ENCODE measurements around the gene CTDSPL.

The CTDSPL gene

DNA sequence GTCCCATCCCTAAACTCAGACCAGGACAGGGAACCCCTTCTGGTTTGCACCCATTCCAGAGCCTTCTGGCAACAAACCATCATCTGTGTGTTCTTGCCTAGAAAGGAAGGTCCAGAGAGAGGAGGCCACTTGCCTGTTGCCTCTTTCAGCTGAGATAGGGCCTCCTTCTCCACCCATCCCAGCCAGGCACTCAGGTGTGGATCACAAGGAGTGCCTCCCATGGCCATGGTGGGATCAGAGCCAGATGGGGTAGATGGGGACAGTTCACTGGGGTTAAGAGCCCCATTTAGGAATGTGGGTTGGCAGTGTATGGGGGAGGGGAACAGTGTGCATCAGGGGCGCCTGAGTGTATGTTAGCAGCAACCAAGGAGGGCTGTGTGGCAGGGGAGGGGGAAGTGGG is 8.9 kb upstream of the CTDSPL start:
- DNase-seq (ENCODE audit: insufficient read length, low spot score): no peak
- FAIRE-seq: no peak

DNA sequence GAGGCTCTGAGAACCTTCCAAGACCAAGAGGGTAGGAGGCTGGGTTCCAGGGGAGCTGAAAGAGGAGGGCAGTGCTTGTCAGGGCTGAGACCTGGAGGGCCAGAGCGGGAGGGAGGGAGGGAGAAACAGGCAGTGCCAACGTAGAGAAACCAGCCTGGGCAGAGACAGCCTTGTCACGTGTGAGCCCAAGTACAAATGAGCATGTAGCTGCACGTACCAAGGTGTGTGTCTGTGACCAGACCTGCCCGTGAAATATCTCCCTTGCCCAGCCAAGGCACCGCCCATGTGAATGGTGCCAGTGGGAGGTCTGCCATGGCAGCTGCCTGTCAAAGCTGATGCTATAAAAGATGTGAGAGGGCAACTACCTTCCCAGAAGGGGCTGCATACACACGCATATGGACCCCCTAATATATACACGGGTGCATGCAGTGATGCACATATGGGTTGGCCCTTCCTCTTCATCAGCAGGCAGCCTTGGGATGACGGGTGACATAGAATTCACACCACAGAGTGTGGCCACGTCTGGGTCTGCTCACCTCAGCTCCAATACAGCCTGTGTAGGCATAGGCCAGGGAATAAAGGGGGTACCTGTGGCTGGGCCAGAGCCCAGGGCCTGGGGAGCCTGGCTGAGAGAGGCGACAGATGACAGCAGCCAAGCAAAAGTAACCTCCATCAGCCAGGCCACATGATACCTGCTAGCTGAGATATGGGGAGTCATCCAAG is 7.8 kb upstream of the CTDSPL start:
- FAIRE-seq (no peak), DNase-seq (ENCODE audit: insufficient read length, low spot score) (no peak)

DNA sequence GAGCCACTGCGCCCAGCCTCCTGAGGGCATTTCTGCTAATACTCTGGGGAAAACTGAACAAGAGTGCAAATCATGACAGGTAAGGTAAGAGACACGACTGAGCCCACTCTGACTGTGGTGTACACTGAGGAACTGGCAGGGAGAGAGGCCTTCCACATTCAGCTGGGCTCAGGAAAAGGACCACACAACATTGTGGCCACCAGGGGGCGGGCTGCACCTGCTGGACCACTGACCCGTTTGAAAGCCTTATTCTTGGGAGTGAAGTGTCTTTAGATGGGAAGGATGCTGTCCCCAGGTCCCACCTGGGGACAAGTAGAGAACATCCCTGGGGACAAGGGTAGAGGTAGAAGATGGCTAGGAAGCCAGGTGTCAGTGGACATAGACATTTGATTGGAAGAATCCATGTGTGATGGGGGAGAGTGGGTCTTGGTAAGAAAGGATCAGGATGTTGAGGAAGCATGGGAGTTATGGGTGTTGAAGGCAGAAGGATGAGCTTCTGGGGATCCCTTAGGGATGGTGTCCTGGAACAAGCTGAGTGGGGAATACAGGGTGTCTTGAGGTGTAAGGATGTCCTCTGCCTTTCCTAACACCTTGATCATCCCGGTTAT is 6.2 kb upstream of the CTDSPL start:
- FAIRE-seq: peak; percentile 80
- DNase-seq (ENCODE audit: insufficient read length, low spot score): peak; percentile 55

DNA sequence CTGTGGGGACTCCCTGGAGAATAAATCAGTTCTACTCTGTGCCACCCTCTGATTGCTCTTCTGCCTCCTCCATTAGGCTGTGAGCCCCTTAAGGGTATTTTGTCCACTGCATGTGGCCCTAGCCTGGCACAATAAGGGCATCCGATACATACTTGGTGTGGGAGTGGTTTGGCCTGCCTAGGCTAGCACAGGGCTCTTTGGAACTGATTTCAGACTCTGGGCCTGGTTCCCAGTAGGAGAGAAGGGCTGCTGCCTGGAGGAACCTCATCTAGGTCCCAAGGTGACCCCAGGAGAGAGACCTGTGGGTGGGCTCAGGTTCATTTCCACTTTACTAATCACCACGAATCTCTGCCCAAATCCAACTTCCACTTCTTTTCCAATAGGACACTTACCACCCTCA is 5.3 kb upstream of the CTDSPL start:
- DNase-seq (ENCODE audit: insufficient read length, low spot score): no peak
- FAIRE-seq: no peak

DNA sequence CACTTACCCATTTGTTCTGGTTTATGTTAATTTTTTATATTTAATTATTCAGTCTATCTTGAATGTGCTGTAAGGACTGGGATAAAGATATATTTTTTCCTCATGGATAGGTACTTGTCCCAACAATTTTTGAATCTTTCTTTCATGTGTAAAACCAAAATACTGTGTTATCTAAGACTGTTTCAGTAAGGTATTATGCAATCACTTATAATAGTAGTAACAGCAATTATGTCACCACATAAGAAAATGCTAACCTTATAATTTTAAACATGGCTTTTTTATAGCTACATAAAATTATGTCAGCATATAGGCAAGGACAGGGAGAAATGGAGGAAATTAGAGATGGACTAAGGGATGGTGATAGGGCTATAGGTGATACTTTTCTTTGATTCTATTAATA is 2.9 kb upstream of the CTDSPL start:
- DNase-seq (ENCODE audit: insufficient read length, low spot score): no peak
- no peak for FAIRE-seq

DNA sequence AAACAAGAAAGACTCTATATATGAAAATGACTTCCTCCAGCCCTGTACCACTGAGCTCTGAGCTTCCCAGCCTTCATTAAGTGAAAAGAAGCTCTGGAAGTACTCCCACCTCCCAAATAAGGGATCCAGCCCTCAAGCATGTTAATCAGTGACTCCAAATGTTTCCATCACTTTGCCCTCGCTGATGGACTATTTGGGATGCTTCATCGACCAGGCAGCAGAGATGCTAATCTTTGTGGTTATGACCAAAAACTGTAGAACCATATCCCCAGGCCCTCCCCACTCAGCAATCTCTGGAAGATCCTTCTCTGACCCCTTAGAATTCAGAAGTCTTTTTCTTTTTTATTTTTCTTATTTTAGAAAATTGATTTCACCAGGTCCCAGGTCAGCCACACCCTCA is 2.3 kb upstream of the CTDSPL start:
- FAIRE-seq: no peak
- DNase-seq (ENCODE audit: insufficient read length, low spot score): no peak

DNA sequence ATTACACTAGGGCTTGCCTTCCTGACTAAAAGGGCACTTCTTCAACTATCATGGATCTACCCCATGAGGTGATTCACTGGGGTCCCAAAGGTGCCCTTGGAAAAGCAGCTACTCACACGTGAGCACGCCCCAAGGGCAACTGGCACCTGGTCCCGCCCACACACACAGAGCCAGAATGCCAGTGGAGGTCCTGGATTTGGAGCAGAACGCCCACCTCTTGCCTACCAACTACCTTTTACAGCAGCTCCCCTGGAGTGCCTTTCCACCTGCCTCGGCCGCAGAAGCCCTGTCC is 1.8 kb upstream of the CTDSPL start:
- FAIRE-seq: no peak
- no peak for DNase-seq (ENCODE audit: insufficient read length, low spot score)

DNA sequence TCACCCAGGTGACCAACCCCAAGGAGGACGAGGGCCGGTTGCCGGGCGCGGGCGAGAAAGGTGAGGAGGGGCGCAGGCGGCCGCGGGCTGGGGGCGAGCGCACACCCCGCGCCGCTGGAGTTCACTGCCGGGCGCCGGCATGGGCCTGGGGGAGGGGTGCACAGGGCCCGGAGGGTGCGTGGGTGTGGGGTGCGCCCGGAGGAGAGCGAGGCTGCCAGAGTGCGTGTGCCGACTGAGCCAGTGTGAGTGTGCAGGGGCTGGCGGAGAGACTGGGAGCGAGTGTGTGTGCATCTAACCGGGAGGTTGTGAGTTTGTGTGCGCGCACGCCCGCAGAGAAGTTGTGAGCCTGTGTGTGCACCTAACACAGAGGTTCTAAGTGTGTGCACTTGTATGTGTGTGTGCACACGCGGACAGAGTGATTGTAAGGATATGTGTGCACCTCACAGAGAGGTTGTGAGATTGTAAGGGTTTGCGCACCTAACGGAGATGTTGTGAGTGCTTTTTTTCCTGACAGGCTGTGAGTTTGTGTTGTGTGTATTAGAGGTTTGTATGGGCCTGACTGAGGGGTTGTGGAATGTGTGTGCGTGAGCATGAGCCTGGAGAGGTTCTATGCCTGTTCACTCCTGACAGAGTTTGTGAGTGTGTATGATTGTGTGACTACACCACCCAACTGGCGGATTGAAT is 681 bp downstream of the CTDSPL start:
- FAIRE-seq (no peak), DNase-seq (ENCODE audit: insufficient read length, low spot score) (no peak)

DNA sequence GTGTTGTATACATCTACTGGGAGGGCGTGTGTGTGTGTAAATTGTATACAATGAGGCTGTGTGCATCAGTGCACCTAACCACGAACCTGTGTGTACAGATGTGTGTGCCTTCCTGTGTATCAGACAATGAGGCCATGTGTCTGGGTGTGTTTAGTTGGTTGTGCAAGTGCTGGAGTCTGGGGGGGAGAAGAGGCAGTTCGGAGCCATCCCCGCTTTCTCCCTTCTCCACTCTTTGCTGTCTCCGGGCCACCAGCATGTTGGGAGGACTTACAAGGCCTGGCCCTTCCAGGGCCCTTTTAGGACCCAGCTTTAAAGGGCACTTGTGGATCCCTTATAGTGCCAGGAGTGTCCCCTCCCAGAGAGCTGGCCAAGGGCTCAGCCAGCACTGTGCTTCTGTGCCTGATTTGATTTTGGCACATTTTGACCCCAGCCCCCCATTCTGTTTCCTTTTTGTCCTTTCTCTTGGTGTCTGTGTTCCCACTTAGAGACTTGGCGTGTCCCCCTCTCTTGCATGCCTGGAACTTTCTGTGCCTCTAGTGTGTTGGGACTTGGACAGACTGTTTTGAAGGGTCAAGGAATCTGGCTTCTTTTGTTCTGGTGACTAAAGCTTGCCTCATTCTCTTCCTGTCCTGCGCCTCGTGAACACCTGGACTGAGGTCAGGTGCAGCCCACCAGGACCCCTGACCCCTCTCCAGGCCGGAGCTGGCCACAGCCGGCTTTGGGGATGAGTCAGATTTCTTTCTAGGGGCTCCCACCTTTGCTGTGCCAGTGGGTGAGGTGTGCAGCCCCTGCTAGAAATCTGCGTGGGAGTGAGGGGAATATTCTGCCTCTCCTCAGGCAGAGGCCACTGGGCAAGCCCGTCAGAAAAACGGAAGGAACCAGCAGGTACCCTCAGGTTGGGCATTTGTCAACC is 1.5 kb downstream of the CTDSPL start:
- FAIRE-seq: no peak
- no peak for DNase-seq (ENCODE audit: insufficient read length, low spot score)

DNA sequence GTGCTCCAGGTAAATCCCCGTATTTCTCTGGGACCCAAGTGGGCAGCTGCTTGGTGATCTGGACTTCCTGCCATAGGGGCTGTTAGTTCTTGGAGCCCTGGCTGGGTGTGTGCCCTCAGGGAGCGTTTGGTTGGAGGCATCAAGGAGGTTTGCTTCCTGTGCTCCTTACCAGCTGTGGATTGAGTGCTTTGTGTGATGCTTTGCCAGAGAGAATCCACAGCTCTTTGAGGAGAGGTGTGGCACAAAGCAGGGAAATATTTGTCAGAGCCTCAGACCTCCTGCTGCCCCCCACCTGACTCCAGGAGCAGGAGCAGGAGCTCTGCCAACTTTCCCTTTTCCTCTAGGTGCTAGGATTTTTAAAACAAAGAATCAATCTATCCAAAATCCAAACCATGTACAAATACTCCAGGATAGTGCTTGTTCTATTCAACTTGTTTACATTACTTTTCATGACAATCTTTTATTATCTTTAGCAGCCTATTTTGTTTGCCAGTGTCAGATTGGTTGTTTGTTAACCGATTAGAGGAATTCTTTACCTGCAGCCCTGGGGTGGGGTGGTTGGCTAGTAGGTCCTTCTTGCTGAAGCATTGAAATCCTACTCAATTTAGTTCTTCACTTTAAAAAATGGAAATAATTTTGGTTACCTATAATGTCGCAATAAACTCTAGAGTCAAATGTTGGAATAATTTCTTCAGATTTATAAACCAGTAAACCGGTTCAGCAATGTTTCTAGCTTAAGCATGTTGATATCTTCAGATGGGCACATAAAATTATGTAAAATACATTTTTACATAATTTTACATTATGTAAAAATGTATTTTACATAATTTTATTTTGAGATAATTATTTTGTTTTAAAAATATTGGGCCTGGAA is 2.5 kb downstream of the CTDSPL start:
- DNase-seq (ENCODE audit: insufficient read length, low spot score) (no peak), FAIRE-seq (no peak)

DNA sequence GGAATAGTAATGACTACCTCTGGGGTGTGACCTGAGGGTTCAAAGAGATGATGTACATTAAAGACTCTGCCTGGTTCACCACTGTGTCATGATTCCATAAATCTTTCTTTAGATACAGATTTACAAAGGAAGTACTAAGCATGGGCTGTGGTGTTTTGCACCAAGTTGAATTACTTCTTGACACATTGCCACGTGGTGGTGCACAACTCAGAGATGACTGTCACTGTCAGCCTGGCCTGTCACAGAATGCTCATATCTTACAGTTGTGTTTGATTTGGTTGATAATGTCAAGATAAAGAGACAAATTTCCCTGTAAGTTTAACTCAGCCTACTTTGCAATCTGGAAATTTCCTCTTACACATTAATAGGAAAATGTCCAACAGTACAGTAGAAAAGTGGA is 3.2 kb downstream of the CTDSPL start:
- no peak for FAIRE-seq
- DNase-seq (ENCODE audit: insufficient read length, low spot score): no peak

DNA sequence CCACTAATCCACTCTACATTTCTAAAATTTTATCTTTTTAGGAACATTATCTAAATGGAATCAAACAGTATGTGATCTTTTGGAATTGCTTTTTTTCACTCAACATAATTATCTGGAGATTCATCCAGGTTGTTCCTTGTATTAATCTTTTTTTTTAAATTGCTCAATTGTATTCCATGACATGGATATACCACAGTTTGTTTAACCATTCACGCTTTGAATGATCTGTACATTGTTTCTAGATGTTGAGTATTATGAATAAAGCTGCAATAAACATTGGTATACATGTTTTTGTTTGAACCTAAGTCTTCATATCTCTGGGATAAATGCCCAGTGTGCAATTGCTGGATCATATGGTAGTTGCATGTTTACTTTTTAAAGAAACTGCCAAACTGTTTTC is 5.5 kb downstream of the CTDSPL start:
- FAIRE-seq: no peak
- no peak for DNase-seq (ENCODE audit: insufficient read length, low spot score)

DNA sequence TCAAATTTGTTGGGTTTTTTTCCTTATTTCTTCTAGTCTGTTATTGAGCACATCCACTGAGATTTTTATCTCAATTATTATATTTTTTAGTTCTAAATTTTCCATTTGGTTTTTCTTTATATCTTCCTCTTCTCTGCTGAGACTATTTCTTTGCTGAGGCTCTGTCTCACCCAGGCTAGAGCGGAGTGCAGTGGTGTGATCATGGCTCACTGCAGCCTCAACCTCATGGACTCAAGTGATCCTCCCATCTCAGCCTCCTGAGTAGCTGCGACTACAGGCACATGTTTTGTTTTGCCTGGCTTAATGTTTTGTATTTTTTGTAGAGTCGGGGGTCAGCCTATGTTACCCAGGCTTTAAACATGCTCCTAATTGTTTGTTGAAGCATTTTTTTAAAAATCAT is 10.2 kb downstream of the CTDSPL start:
- FAIRE-seq (no peak), DNase-seq (ENCODE audit: insufficient read length, low spot score) (no peak)

DNA sequence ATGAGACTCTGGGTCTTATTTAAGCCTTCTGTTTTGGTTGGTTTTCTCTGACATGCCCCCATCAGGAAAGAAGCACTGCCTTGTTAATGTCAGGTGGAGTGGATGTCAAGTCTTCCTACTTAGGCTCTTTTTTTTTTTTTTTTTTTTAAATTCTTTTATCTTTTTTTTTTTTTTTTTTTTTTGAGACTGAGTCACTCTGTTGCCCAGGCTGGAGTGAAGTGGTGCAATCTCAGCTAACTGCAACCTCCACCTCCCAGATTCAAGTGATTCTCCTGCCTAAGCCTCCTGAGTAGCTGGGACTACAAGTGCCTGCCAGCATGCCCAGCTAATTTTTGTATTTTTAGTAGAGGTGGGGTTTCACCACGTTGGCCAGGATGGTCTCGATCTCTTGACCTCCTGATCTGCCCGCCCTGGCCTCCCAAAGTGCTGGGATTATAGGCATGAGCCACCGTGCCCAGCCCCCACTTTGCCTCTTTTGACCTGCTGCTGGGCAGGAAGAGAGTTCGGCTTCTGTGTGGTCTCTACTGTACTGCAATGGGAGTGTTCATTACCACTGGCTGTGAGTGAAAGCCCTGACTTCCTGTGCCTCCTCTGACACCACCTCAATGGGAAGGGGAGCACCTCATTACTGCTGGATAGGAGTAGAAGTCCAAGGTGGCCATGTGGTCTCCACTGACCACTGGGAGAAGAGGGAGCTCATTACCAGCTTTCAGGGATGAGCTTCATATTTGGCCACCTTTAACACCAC is 10.9 kb downstream of the CTDSPL start:
- no peak for DNase-seq (ENCODE audit: insufficient read length, low spot score)
- FAIRE-seq: no peak

DNA sequence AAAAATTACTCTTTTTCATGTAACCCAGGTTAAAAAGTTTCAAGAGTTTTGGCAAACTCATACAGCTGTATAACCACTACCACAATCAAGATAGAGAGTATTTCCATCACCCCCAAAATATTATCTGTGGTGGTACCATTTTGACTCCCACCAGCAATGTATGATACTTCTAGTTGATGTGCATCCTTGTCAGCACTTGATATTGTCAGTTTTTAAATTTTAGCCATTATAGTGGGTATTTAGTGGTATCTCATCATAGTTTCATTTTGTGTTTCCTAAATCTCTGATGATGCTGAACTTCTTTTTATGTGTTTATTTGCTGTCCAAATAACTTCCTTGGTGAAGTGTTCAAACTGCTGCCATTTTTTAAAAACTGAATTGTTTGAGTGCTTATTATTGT is 14.6 kb downstream of the CTDSPL start:
- DNase-seq (ENCODE audit: insufficient read length, low spot score) (no peak), FAIRE-seq (no peak)

DNA sequence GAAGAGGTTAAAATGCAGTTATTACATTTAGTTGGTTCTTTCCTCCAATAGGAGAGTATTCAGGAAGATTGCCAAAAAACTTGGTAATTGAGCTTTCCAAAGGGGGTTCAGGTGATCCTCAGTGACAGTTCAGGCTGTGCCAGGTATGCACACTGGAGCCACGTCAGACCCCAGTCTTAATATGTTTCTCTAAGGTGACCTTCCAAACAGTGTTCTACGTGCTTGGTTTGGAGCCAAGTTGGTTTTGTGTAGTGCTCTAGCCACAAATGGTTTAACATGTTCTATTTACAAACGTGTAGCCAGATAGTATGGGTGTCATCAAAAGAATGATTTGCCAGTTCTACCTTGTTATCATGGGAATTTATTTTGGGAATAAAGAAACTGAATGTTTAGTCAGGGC is 21.0 kb downstream of the CTDSPL start:
- FAIRE-seq (no peak), DNase-seq (ENCODE audit: insufficient read length, low spot score) (no peak)

DNA sequence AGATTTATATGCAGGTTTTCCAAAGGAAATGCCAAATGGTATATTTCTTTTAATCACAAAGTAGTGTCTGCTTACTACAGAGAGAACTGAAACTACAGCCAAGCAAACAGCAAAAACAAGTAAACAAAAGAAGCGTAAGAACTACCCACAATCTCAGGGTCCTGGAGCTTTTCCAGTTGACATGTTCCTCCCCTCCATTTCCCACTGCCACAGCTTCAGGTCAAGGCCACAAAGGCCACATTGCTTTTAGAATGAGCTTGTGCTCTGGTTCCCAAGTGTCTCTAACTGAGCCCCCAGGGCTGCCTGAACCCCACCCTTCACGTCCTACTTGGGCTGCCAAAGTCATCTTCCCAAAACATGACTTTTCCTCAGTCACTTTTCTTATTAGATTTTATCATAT is 24.1 kb downstream of the CTDSPL start:
- DNase-seq (ENCODE audit: insufficient read length, low spot score): no peak
- no peak for FAIRE-seq

DNA sequence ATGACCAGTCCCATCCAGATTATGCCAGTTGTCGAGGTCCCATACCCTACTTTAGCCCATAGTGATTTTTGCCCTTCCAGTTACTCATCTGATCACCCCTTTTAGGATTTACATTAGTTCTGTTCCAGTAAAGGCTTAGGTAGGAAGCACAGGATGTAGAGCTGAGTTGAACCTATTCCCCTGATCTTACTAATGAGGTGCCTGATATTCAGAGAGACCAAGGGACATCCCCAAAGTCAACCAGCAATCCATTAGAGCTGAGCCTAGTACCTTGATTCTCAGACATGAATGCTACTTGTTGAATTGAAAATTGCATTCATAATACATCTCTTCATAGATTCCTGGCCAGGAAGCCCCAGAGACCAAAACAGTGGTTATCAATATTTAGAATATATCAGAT is 24.7 kb downstream of the CTDSPL start:
- FAIRE-seq: no peak
- DNase-seq (ENCODE audit: insufficient read length, low spot score): no peak

DNA sequence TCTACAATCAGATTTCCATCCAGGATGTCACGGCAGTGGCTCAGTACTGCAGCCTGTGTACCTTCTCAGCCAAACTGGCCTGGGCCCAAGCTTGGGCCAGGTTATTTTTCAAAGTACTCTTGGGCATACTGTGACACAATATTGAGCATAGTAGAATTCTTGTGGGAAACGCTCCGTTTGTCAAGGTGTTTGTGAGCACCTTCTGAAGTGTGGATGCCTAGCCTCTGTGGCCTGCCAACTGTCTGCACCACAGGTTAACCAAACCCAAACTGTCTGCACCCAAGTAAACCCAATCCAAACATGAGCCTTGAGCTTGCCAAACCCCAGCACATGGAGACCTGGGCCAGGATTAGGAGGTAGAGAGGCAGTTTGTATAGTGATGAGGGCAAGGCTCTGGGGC is 25.4 kb downstream of the CTDSPL start:
- FAIRE-seq (no peak), DNase-seq (ENCODE audit: insufficient read length, low spot score) (no peak)

DNA sequence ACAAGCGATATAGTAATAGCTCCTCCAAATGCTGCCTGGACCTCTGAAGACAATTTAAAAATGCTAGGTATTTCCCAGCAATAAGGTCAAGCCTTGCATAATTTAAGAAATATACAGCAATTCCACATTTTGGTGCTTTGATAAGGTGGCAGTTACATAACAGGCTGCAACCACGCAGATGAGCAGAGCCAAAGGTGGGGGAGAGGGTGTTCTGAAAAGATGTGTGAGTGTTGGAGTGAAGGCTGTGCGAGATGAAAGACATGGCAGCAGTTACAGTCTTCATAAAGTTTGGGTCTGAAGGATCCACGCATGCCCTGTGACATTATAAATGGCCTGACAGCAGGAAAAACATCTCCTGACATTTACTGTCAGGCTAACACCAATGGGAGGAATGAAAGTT is 26.1 kb downstream of the CTDSPL start:
- no peak for FAIRE-seq

More for the DNA sequence above, 26.1 kb downstream of the CTDSPL start:
- no peak for DNase-seq (ENCODE audit: insufficient read length, low spot score)

Data from GM19239 (cell line).